ENCODE measurements around the gene LRRC8B.

DNA sequence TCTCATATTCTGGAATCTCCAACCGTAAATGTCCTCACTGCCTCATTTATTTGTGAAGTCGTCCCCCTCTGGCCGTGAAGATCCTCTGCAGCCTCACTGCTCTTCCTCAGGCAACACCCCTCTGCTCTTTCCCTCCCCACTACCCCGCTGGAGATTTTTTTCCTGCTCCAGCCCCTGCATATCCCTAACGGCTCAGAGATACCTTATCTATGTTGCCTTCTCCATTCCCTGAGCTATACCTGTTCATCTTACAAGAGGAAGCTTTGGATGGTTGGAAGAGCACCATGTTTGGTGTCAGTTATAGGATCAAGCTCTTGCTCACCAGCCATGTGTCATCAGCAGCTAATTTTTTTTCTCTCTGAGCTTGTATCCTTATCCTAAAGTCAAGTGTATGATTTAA is 26.4 kb downstream of the LRRC8B start:
- no peak for TF ChIP-seq ZFP3 (CRISPR knock-in tag; IDR thresholded peaks at IDR 0.05)
- no peak for TF ChIP-seq ZNF70 (CRISPR knock-in tag; IDR thresholded peaks at IDR 0.05)
- TF ChIP-seq BACH2 (CRISPR knock-in tag; IDR thresholded peaks at IDR 0.05; ENCODE audit: borderline replicate concordance): no peak
- no peak for TF ChIP-seq ZNF565 (CRISPR knock-in tag; conservative IDR thresholded peaks at IDR 0.05; ENCODE audit: low read depth)
- TF ChIP-seq ISL1 (CRISPR knock-in tag; IDR thresholded peaks at IDR 0.05): no peak
- no peak for TF ChIP-seq TCF4 (CRISPR knock-in tag; IDR thresholded peaks at IDR 0.05; ENCODE audit: borderline replicate concordance)

Measured in SK-N-SH treated with all-trans-retinoic acid at 6 μM for 48 hours (cell line).